ENCODE data around the gene CD200R1.
"Not testable (repeated sequence)": the region's sequence is repeated elsewhere in the genome, so short reads cannot be mapped to it uniquely, and the experiment has no call there.

Gene CD200R1

GRCh38 chr3:112925560-112925959 is 49.3 kb downstream of the CD200R1 start:
- no peak overlapping the region for H3K27ac ChIP-seq (ENCODE audit: extremely low read depth, low read depth, low read length)
- H3K4me3 ChIP-seq (ENCODE audit: low read depth, low read length): no peak overlapping the region
- no peaks in the 10 kb centered on the region for H3K4me1 ChIP-seq (ENCODE audit: control insufficient read depth, insufficient read depth, low read length)
- ChIA-PET CTCF (interaction anchor here (0.6 kb wide), 1 partner anchor 57 kb away, joined by 3 read pairs; no protein-coding TSS in a partner anchor), POLR2A (no interaction called here)
- TF ChIP-seq ZNF274 (IDR thresholded peaks at IDR 0.05; ENCODE audit: low read length) (no peak), ZNF274 (tag by site-specific recombination; IDR thresholded peaks at IDR 0.05; ENCODE audit: borderline replicate concordance) (no peak), ZSCAN23 (tag by site-specific recombination; IDR thresholded peaks at IDR 0.05) (no peak), ZNF26 (tag by site-specific recombination; IDR thresholded peaks at IDR 0.05) (no peak), ZNF473 (tag by site-specific recombination; IDR thresholded peaks at IDR 0.05) (no peak), GLI2 (tag by site-specific recombination; IDR thresholded peaks at IDR 0.05; ENCODE audit: borderline replicate concordance, low read depth) (no peak), ZNF133 (tag by site-specific recombination; IDR thresholded peaks at IDR 0.05) (no peak), ZBTB21 (tag by site-specific recombination; IDR thresholded peaks at IDR 0.05) (no peak), ZNF416 (tag by site-specific recombination; IDR thresholded peaks at IDR 0.05) (no peak), ZNF585B (tag by site-specific recombination; IDR thresholded peaks at IDR 0.05) (no peak), ZNF513 (tag by site-specific recombination; IDR thresholded peaks at IDR 0.05) (no peak), GFI1B (tag by site-specific recombination; IDR thresholded peaks at IDR 0.05) (no peak), ZNF366 (tag by site-specific recombination; conservative IDR thresholded peaks at IDR 0.05) (no peak), SCRT1 (tag by site-specific recombination; IDR thresholded peaks at IDR 0.05; ENCODE audit: borderline replicate concordance) (no peak), ZNF704 (tag by site-specific recombination; IDR thresholded peaks at IDR 0.05) (no peak)
- H3K36me3 ChIP-seq (ENCODE audit: control insufficient read depth in 2 of 2, insufficient read depth in 1 of 2, low read length in 2 of 2): no peaks in the 10 kb centered on the region
- H3K9me3 ChIP-seq (ENCODE audit: control insufficient read depth, insufficient read depth, low read depth, low read length): no peaks in the 10 kb centered on the region

GRCh38 chr3:112919541-112919940 is 55.4 kb downstream of the CD200R1 start:
- H3K27ac ChIP-seq (ENCODE audit: extremely low read depth, low read depth, low read length); H3K4me1 ChIP-seq (ENCODE audit: control insufficient read depth, insufficient read depth, low read length); H3K36me3 ChIP-seq (ENCODE audit: control insufficient read depth in 2 of 2, insufficient read depth in 1 of 2, low read length in 2 of 2); POLR2A ChIA-PET; CTCF ChIA-PET; H3K9me3 ChIP-seq (ENCODE audit: control insufficient read depth, insufficient read depth, low read depth, low read length); H3K4me3 ChIP-seq (ENCODE audit: low read depth, low read length): not testable (repeated sequence)

GRCh38 chr3:112908252-112908651 is 66.7 kb downstream of the CD200R1 start:
- H3K4me1 ChIP-seq (ENCODE audit: control insufficient read depth, insufficient read depth, low read length): no peaks in the 10 kb centered on the region
- ChIA-PET CTCF (no interaction called here), POLR2A (no interaction called here)

More at GRCh38 chr3:112908252-112908651, 66.7 kb downstream of the CD200R1 start:
- Histone ChIP-seq H3K36me3 (ENCODE audit: control insufficient read depth in 2 of 2, insufficient read depth in 1 of 2, low read length in 2 of 2) (no peaks in the 10 kb centered on the region), H3K27ac (ENCODE audit: extremely low read depth, low read depth, low read length) (no peak overlapping the region), H3K4me3 (ENCODE audit: low read depth, low read length) (no peak overlapping the region), H3K9me3 (ENCODE audit: control insufficient read depth, insufficient read depth, low read depth, low read length) (no peaks in the 10 kb centered on the region)
- TF ChIP-seq YY1 (tag by site-specific recombination; IDR thresholded peaks at IDR 0.05) (no peak), ZNF211 (tag by site-specific recombination; IDR thresholded peaks at IDR 0.05; ENCODE audit: low read depth) (no peak), OSR2 (tag by site-specific recombination; IDR thresholded peaks at IDR 0.05) (no peak), ZNF175 (tag by site-specific recombination; IDR thresholded peaks at IDR 0.05) (no peak), ZBTB1 (tag by site-specific recombination; IDR thresholded peaks at IDR 0.05) (no peak)
